Frontal cortex (tissue), 4 donors: Measurements from ENCODE around the gene NDST1. TPM values are rescaled to one million over a fixed set of nuclear protein-coding genes. Genes with fewer than 3 reads are reported as not detected.
"Not testable (repeated sequence)": the region's sequence is repeated elsewhere in the genome, so short reads cannot be mapped to it uniquely, and the experiment has no call there.

Experiments used
- DNase-seq, 2 donors: peaks; one replicate each; pipeline ENCODE4 v3.0.0; 2012; ENCODE audit warnings: low spot score in 2 of 2
- FAIRE-seq: peaks from 2 replicates; lab custom pipeline; 2012; peaks lifted over from hg19 to GRCh38; lab: Jason Lieb, UNC
- total RNA-seq: library from RNA; depleted of rRNA; stranded (reverse); fragments of >200 nt; gene quantifications from one replicate; pipeline ENCODE4 v1.2.3, GENCODE V29; 2014
- donor health status: control.
- donor health status: control.
- donor health status: control.

NDST1 gene
- total RNA-seq: 16.3 TPM

DNA sequence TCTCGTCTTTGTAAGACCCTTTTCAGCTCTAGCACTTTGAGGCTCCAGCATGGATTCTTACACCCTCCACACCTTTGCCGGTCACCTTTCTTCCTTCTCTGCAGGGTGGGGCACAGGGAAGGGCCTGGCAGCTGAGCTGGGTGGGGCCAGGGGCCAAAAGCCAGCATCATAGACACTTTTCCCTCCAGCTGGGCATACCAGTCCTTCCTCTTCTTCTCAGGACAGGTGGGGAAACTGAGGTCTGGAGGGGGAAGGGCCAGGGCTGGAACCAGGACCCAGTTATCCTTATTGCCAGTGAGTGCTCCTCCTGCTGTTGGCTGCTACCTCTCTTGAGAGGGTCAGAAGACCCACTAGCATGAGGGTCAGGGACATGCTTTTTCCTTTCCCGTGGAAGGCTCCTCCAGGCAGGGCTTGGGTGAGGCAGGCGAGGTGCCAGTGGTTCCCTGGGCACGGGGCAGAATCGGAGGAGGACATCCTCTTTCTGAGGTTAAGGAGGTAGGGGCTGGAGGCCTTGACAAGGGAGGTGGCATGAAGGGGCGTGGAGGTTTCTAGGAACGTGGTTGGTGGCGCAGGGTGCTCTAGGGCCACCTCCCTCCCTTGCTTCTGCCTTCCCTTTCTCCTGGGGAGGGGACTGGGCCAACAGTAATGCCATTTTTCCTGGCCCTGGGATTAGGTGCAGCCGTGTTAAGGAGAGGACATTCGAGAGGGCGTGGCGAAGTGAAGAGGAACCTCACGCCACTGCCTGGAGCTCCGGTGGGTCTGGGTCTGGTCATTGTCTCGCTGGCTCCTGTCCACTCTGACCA is at the start of gene NDST1:
Gene NDST1, plus strand, starts transcription at position 658 of the 803 bp plus-strand sequence. CDS start 13,124 bp downstream, outside the sequence.
- DNase-seq (no peak), FAIRE-seq (no peak)

DNA sequence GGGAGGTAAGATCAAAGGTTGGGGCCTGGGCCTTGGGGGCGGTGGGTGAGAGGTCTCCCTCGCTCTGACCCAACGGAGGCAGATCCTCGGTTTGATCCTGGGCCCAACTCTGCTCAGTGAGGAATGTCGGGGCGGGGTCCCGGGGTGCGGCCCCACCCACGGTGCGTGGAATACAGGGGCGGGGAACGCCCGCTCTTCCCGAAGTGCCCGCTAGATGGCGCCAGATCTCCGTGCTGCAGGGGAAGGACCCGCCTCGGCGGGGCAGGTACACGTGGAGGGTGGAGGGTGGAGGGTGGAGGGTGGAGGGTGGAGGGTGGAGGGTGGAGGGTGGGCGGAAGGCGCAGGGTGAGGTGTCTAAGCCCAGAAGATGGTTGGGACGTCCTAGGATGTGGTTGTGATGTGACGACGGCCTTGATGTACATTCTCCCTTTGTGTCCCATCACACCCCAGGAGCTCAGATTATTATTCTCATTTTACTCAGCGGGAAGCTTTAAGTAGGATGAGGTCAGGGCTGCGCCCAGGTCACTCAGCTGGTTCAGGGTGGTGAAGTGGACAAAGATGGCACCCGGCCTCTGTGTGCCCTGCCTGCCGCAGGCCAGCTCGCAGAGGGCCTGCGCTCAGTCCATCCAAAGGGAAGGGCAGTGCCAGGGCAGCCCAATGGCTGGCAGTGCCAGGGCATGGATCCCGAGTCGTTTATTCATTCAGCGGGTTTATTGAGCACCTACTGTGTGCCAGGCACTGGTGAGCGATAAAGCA is 49.0 kb upstream of the NDST1 start:
- no peak for FAIRE-seq
- DNase-seq: peak; percentile 53 to 78

DNA sequence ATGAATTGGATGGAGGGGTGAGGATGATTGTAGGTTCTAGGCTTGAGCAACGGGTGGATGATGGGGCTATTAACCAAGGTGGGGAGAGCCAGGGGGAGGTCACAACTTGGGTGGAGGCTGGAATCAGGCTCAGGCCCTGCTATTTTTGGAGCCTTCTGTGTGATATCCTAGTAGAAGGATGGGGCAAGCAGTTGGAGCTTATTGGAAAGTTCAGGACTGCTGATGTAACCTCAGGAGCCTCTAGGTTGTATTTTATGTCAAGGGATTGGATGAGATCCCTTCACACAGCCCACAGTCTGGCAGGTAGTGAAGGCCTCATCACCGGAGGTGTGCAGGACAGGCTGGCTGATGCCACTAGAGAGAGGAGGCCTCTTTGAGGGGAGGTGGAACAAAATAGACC is 47.1 kb upstream of the NDST1 start:
- DNase-seq: no peak
- no peak for FAIRE-seq

DNA sequence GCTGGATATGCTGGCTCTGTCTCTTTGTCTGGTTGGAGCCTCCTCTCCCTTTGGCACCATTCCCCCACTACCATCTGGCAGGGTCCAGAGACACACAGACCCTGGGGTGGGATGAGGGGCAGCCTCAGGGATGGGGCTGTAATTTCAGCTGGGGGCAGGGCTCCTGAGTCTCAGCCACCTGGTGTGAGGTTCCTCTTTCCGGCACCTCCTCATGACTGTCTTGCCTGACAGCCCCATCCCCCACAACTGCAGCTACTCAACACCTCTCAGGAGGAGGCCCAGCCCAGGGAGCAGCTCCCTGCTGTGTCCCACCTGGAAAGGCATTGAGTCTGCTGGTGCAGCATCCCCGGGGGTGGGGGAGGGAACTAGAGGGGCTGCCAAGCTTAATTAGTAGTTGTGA is 46.7 kb upstream of the NDST1 start:
- DNase-seq (no peak), FAIRE-seq (no peak)

DNA sequence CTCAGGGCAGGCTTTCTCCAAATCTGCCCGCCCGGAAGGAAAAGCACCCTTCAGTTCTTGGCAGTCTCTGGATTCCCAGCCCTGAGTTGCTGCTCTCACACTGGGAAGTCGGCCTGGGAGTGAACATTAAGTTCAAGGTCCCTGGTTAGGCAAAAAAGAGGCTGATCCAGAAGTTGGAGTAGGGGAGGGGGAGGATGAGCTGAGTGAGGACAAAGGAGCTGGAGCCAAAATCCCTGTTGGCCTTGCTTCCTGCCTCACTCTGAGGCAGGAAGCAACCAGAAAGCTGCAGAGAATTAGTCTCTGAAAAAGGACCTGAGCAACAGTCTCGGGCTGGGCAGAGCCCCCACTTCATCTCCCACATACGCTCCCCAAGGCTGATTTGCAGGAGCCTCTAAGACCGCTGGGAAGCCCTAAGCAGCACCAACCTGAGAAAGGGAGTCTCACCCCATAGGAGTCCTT is 43.3 kb upstream of the NDST1 start:
- no peak for DNase-seq
- no peak for FAIRE-seq

DNA sequence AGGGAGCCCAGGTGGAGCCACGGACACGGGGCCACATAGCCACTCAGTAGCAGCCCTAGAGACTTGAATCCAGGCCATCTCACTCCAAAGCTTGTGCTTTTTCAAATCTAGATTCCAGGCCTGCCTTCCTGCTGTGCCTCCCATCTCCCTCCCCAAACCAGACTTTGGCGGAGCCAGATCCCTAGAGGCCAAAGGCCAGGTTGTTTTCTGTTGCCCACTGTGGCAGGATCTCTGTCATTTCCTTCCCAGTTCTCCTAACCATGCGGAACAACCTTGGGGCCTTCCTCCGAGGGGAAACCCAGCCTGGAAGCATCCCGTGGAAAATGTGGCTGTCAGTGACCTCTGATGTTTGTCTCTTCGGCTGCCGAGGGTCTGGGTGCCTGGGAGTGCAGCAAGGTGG is 42.0 kb upstream of the NDST1 start:
- no peak for DNase-seq
- FAIRE-seq: no peak

GRCh38 chr5:150468206-150468605 is 39.7 kb upstream of the NDST1 start:
- FAIRE-seq (no peak), DNase-seq (no peak)

DNA sequence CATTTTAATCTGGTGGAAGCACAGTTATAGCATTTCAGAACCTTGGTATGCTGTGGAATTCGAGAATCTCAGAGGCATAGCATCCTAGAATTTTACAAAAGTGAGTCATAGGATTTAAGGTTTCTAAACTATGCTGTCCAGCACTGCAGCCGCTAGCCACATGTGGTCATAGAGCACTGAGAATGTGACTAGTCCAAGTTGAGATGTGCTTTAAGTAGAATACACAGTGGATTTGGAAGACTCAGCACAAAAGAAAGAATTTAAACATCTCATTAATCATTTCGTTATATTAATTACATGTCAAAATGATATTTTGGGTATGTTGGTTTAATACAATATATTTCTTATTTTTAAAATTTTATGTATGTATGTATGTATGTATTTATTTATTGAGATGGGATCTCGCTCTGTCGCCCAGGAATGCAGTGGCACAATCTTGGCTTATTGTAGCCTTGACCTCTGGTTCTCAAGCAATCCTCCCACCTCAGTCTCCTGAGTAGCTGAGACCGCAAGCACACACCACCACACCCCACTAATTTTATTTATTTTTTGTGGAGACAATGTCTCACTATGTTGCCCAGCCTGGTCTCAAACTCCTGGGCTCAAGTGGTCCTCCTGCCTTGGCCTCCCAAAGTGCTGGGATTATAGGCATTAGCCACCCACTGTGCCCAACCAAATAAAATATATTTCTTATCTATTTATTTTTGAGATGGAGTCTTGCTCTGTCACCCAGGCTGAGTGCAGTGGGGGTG is 38.0 kb upstream of the NDST1 start:
- no peak for FAIRE-seq
- no peak for DNase-seq

GRCh38 chr5:150473673-150474358 is 34.1 kb upstream of the NDST1 start:
- FAIRE-seq (no peak), DNase-seq (no peak)

DNA sequence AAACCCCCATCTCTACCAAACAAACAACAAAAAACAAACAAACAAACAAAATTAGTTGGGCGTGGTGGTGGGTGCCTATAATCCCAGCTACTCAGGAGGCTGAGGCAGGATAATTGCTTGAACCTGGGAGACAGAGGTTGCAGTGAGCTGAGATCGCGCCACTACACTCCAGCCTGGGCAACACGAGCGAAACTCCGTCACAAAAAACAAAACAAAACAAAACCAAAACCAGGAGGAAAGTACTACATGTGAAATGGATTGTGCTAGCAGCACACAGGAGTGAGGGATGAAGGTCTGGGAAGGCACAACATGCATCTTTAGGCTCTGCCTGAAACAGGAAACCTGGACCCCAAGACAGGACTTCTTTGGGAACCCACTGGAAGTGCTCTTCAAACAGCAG is 31.4 kb upstream of the NDST1 start:
- DNase-seq, FAIRE-seq: not testable (repeated sequence)

DNA sequence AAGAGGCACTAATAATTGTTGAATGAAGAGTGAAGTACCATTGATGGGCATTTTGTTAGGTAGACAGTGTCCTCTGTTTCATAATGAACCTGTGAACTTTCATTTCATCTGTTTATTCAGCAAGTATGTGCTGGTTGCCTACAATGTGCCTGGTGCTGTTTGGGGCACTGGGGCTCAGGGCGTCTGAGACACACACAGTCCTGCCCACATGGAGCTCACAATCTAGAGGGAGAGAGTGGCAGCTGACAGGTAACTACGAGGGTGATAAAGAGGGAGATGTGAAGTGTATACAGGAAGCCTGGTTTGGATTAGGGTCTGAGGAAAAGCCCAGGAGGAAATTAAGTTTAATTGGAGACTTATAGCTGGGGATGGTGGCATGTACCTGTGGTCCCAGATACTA is 28.5 kb upstream of the NDST1 start:
- FAIRE-seq: no peak

DNA sequence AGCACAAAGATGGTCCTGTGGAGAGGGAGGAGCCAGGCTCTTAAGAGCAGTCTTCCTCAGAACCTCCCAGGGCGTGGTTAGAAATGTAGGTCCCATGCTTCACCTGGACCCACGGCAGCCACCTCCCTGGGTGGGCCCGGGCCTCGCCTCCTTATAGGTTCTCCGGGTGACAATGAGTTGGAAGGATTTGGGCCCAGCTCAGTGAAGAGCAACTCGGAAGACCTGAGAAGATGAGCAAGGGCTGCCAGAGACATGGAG is 26.3 kb upstream of the NDST1 start:
- FAIRE-seq: no peak
- DNase-seq: no peak

More for the DNA sequence above, 28.5 kb upstream of the NDST1 start:
- DNase-seq: no peak

DNA sequence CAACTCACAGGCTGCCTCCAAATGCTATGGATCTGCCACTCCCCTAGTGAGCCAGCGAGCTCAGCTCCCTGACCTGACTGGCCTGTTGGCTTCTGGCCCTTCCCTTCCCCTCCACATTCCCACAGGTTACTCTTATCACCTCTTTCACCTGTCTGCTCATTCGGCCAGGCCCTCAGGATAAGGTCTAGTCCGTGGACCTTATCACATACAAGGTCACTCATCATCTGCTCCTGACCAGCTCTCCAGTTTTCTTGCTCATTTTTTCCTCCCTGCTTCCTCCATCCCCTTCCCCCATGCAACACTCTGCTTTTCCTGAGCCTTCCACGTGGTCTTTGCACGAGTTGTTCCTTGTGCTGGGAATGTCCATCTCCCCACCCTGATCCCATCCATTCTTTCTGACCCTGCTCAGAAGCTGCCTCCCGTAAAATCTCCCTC is 25.9 kb upstream of the NDST1 start:
- FAIRE-seq: no peak
- DNase-seq: no peak

- FAIRE-seq (no peak), DNase-seq (peak in 1 of 2 donors; percentile 24)
Observed at GRCh38 chr5:150484964-150485692, 22.8 kb upstream of the NDST1 start.

DNA sequence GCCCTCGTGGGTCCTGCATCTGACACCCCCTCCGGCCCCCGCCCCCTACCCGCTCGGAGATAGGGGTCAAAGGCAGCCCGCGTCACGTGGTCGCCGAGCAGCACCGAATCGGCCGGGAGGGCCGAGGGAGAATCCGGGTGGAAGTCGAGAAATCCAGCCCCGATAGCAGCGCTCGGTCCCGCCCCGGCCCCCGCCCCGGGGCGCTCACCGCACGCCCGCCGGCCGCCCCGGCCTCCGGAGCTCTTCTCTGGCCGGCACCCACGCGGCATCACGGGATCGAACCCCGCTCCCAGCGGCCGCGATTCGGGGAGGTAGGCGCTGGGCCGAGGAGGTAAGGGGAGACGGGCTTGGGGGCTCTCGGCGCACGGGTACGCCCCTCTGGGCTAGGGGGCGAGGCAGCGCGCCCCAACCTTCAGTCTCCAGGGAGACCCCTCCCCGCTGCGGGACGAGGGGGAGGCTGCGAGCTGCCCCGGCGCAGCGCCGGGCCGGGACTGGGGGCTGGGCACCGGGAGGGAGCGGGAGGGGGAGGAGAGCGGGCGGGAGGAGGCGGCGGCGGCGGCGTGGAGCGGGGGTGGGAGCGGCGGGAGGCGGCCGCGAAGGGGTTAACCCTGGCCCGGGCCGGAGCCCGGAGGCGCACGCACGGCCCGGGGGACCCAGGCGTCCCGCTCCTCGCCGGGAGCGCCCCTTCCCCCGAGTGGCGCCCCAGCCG is 22.1 kb upstream of the NDST1 start:
- no peak for FAIRE-seq
- DNase-seq: peak; percentile 78 to 83

GRCh38 chr5:150486402-150487198 is 21.3 kb upstream of the NDST1 start:
- no peak for FAIRE-seq

GRCh38 chr5:150487199-150488061 is 20.5 kb upstream of the NDST1 start:
- no peak for FAIRE-seq
- DNase-seq: peak in 1 of 2 donors; percentile 62

More at GRCh38 chr5:150486402-150487198, 21.3 kb upstream of the NDST1 start:
- DNase-seq: peak; percentile 76 to 80
